Measurements from ENCODE around the gene C19orf67.

The C19orf67 gene

GRCh38 chr19:14081797-14082674 is 3.5 kb downstream of the C19orf67 start:
- peak in 4 of 5 experiments; percentile 10 to 50 (median 29) for DNase-seq

GRCh38 chr19:14080887-14081796 is 4.4 kb downstream of the C19orf67 start:
- peak; percentile 95 to 99 (median 99) for DNase-seq

DNA sequence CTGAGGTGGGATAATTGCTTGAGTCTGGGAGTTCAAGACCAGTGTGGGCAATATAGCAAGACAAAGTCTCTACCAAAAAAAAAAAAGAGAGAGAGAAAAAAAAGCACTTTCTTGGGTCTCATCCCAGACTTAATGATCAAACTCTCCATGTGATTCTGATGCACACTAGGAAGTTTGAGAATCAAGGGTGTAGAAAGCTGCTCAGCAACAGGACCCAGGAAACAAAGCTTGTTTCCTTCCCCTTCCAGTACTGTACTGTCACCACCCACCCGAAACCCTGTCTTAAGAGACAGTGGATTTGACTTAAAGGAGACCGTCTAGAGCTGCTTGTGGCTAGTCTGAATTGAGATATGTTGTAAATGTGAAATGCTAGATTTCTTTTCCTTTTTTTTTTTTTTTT is 7.2 kb downstream of the C19orf67 start:
- no peak for DNase-seq

DNA sequence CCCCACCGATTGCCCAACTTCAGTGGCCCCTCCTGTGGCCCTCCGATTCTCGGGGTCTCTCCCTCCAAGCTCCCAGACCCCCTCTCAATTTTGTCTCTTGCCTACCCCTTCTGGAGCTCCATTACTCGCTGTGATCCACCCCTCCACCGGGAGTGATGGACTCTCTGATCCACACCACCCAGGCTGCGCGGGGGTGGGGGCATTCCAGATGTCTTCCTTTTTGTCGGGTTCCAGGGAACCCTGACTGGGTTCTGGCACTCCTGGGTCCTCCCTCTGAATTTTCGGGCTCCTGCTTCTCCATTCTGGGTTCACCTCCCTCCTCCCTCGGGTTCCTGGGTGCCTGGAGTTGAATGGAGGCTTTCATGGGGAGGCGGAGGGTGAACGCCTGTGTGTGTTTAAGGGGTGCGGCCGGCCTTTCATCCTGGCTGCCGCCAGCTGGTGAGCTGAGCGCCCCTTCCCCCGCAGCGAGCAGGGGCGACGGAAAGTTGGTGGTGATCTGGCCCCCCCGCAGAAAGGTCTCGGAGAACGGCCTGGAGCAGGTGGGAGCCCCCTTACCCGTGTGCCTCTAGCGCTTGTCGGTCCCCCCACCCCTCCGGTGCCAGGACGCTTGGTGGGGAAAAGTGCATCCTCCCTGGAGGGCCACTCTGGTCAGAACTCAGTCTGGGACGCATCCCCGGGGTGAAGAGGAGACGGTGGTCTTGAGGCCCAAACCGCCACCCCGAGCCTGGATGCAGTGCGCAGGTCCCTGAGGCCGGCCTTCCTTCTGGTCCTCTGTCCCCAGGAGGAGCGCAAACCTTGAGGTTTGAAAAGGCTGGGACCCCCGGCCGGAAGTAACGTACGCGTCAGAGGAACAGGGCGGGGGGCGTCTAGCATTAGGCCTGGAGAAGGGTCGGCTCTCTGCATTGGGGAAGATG is 11.4 kb downstream of the C19orf67 start:
- peak in 1 of 5 experiments; percentile 23 for DNase-seq

DNA sequence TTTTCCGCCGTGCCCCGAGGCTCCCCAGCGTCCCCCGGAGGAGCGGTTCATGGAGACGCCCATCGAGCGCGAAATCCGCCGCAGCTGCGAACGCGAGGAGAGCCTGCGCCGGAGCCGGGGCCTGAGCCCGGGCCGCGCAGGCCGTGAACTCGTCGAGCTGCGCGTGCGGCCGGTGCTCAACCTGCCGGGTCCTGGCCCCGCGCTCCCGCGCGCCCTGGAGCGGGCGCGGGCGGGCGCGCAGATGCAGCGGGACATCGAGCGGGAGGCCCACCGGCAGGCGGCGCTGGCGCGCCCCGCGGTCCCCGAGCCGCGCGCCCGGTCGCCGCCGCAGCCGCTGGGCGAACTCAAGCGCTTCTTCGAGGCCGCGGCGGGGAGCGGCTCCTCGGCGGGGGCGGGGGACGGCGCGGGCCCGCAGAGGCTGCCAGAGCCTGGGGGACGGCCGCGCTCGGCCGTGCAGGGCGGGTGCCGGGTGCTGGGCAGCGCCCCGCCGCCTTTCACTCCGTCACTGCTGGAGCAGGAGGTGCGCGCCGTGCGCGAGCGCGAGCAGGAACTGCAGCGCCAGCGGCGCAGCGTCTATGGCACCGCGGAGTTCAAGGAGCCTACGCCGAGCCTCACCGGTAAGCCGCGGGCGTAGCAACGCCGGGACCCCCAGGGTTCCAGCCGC is 12.2 kb downstream of the C19orf67 start:
- peak; percentile 58 to 90 (median 68) for DNase-seq

- DNase-seq: peak in 1 of 5 experiments; percentile 48
Measured at GRCh38 chr19:14072535-14073260, 12.9 kb downstream of the C19orf67 start, which contains the start of gene MISP3. Gene MISP3, plus strand, starts transcription at chr19:14072786. Its CDS starts 524 bp downstream, at chr19:14073310.

DNA sequence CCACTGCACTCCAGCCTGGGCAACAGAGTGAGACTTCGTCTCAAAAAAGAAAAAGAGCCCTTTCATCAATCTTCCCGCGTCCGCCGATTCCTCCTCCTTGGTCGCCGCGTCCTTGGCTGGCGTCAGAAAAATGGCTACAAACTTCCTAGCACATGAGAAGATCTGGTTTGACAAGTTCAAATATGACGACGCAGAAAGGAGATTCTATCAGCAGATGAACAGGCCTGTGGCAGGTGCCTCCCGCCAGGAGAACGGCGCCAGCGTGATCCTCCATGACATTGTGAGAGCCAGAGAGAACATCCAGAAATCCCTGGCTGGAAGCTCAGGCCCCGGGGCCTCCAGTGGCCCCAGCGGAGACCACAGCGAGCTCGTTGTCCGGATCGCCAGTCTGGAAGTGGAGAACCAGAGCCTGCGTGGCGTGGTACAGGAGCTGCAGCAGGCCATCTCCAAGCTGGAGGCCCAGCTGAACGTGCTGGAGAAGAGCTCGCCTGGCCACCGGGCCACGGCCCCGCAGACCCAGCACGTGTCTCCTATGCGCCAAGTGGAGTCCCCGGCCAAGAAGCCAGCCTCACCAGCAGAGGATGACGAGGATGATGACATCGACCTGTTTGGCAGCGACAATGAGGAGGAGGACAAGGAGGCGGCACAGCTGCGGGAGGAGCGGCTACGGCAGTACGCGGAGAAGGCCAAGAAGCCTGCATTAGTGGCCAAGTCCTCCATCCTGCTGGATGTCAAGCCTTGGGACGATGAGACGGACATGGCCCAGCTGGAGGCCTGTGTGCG is 15.1 kb downstream of the C19orf67 start:
- no peak for DNase-seq

DNA sequence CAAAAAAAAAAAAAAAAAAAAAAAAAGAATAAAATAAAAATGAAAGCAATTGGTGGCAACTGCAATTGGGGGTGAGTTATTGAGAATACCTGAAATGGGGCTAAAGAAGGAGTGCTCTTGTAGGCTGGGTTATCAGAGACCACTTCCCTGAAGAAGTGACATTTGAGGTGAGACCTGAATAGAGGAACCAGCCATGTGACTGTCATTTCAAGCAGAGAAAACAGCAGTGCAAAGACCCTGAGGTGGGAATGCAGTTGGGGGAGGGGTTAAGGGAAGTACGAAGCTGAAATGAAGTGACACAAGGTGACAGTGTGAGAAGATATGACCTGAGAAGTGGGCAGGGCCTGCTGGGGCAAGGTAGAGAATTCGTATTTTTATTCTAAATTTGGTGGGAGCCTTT is 19.4 kb downstream of the C19orf67 start:
- DNase-seq: no peak

DNA sequence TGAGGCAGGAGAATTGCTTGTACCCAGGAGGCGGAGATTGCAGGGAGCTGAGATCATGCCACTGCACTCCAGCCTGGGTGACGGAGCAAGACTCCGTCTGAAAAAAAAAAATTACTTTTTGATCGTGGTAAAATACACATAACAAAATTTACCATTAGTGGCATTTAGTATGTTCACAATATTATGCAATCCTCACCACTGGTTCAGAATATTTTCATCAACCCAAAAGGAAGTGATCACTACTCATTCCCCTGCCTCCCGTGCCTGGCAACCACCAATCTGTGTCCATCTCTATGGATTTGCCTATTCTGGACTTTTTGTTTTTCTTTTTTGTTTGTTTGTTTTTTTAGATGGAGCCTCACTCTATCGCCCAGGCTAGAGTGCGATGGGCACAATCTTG is 22.5 kb downstream of the C19orf67 start:
- no peak for DNase-seq

GRCh38 chr19:14062558-14062855 is 23.1 kb downstream of the C19orf67 start:
- DNase-seq: no peak

GRCh38 chr19:14061751-14062557 is 23.6 kb downstream of the C19orf67 start, which contains the start of gene PALM3:
Gene PALM3, minus strand, starts transcription at chr19:14062076. Its CDS starts 96 bp downstream, at chr19:14061980.
- no peak for DNase-seq

- DNase-seq: no peak
Measured at GRCh38 chr19:14061081-14061749, 24.4 kb downstream of the C19orf67 start.

GRCh38 chr19:14059652-14060155 is 25.9 kb downstream of the C19orf67 start:
- no peak for DNase-seq

DNA sequence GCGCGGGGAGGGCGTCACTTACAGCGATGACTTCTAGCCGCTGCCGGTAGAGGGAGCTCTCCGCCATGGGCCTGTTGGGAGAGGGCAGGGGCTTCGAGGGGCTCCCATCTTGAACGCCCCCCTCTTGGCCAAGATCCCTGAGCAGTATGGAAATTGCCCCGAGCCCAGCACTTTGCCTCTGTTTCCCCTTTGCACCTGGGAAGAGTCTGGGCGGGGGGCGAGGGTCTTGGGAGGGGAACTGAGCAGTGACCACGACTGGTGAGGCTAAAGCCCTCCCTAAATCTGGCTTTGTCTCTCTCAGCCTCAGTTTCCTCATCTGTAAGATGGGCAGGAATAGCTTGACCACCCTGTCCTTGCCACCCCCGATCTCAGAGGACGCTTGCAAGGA is 26.5 kb downstream of the C19orf67 start:
- peak in 2 of 5 experiments; percentile 42 to 43 for DNase-seq

- no peak for DNase-seq
Measured at GRCh38 chr19:14058182-14059092, 27.1 kb downstream of the C19orf67 start.

DNA sequence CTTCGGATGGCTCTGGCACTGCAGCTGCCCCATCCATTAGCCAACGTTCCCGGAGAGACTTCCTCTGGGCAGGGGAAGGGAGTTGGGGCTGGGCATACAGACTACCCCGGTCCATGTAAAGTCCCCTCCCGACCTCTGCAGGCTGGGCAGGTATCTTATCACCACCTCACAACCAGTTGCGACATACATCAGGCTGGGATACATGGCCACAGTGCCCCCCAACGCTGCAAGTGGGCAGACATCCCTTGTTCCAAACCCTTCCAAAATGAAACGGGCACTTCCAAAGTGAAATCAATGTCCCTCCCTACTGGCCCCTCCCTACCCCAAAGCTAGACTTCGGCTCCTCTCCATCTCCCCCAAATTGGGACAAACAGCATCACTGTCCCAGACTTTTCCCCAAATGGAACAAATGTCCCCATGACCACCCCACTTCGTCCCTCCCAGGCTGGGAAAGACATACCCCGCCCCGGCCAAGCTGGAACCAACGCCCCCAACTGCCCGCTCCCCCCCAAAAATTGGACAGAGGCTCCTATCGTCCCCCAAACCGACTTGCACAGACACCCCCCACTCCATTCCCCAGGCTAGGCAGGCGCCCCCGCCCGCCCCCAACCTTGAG is 28.7 kb downstream of the C19orf67 start:
- no peak for DNase-seq

Data from T-helper 2 cell (primary cell).